K562 (cell line): ENCODE measurements around the gene CUTA. TPM values are rescaled to one million over a fixed set of nuclear protein-coding genes. Genes with fewer than 3 reads are reported as not detected.
A peak's percentile ranks its signal among the peaks of the same experiment; 100 is the strongest.

Experiments
- ATAC-seq: fragments of 200-7000 bp; cut with Tn5 transposase; 3 replicates; pipeline ENCODE4 v1.9.1; 2020; ENCODE audit warnings: moderate library complexity
- BruUV-seq: library from RNA; stranded (reverse); fragments of 400-500 nt; replicated peaks from 2 replicates; lab custom pipeline; 2021; lab: Mats Ljungman, UMichigan
- CTCF ChIA-PET: fragments of 300-600 bp; formaldehyde crosslinking; extraction: SDS; loops from one replicate; lab custom pipeline; 2021; ENCODE audit warnings: low intra/inter-chr PET ratio; lab: Yijun Ruan, JAX
- POLR2A ChIA-PET: fragments of 300-600, 350-650 bp; sonication (Branson Sonifier 250); formaldehyde crosslinking; extraction: SDS; loops from one replicate; lab custom pipeline; 2021; ENCODE audit warnings: antibody characterized with exemption, inconsistent platforms; lab: Yijun Ruan, JAX
- DNase-seq, 4 experiments: peaks; one replicate each; pipeline versions ENCODE4 v3.0.0 to v3.0.0-alpha.2; 2011 to 2018; ENCODE audit warnings: low spot score in 3 of 4, mixed read lengths in 3 of 4; ENCODE audit errors: extremely low read depth in 1 of 4
- FAIRE-seq: peaks from 2 replicates; lab custom pipeline; 2011; peaks lifted over from hg19 to GRCh38; lab: Jason Lieb, UNC
- H2AFZ ChIP-seq: 2 replicates; pipeline ENCODE4 v1.6.0; 2011; ENCODE audit warnings: low read depth, low read length, control low read depth, inconsistent platforms
- H3K27ac ChIP-seq: fragments of 200-600 bp; 3 replicates; pipeline ENCODE4 v1.8.0; 2011; ENCODE audit warnings: low read depth, mild to moderate bottlenecking, control low read depth, inconsistent platforms, low read length, moderate library complexity, mixed read lengths; ENCODE audit errors: extremely low read depth
- H3K27me3 ChIP-seq, 2 experiments: fragments of 300-600 bp in 1 of 2; 2 replicates in 1 of 2; 3 replicates in 1 of 2; pipeline versions ENCODE4 v1.6.0 to v1.8.0; 2011; ENCODE audit warnings: inconsistent platforms in 2 of 2, low read length in 2 of 2, mild to moderate bottlenecking in 1 of 2, mixed read lengths in 1 of 2, moderate library complexity in 1 of 2; ENCODE audit not compliant: control insufficient read depth in 2 of 2, insufficient read depth in 2 of 2
- H3K36me3 ChIP-seq: fragments of 300-600 bp; 3 replicates; pipeline ENCODE4 v1.8.0; 2011; ENCODE audit warnings: mild to moderate bottlenecking, low read length, inconsistent platforms; ENCODE audit not compliant: control insufficient read depth, insufficient read depth
- H3K4me1 ChIP-seq, 2 experiments: fragments of 200-600 bp in 1 of 2; replicated peaks in 1 of 2; 2 replicates in 1 of 2; 3 replicates in 1 of 2; pipeline versions ENCODE4 v1.5.1 to v1.8.0; 2011; ENCODE audit warnings: inconsistent platforms in 2 of 2, low read length in 2 of 2, mild to moderate bottlenecking in 1 of 2, mixed read lengths in 1 of 2, moderate library complexity in 1 of 2; ENCODE audit not compliant: control insufficient read depth in 2 of 2, insufficient read depth in 2 of 2
- H3K4me2 ChIP-seq: 2 replicates; pipeline ENCODE4 v1.6.1; 2011; ENCODE audit warnings: low read length, control low read depth, inconsistent platforms, mixed read lengths; ENCODE audit not compliant: insufficient read depth
- H3K4me3 ChIP-seq: fragments of 200-600 bp; sonication (generic), shearing (Covaris generic); 2 replicates; pipeline ENCODE4 v1.5.1; 2016; ENCODE audit warnings: control low read depth, inconsistent platforms
- H3K79me2 ChIP-seq: fragments of 200-600 bp; 3 replicates; pipeline ENCODE4 v1.8.0; 2011; ENCODE audit warnings: low read length, inconsistent platforms; ENCODE audit not compliant: control insufficient read depth, insufficient read depth
- H3K9ac ChIP-seq, 2 experiments: 2 replicates each; pipeline versions ENCODE4 v1.6.0 to v1.6.1; 2011; ENCODE audit warnings: low read depth in 2 of 2, low read length in 2 of 2, control low read depth in 1 of 2, inconsistent platforms in 1 of 2, mild to moderate bottlenecking in 1 of 2, mixed read lengths in 1 of 2; ENCODE audit not compliant: insufficient read depth in 1 of 2
- H3K9me1 ChIP-seq: one replicate; pipeline ENCODE4 v1.6.0; 2011; ENCODE audit warnings: inconsistent platforms, mild to moderate bottlenecking, low read length, moderate library complexity; ENCODE audit not compliant: control insufficient read depth, insufficient read depth
- H3K9me3 ChIP-seq: replicated peaks from 2 replicates; pipeline ENCODE4 v1.5.1; 2011; ENCODE audit warnings: low read depth, low read length, inconsistent platforms; ENCODE audit not compliant: control insufficient read depth, insufficient read depth
- H4K20me1 ChIP-seq: replicated peaks from 2 replicates; pipeline ENCODE4 v1.6.1; 2011; ENCODE audit warnings: low read length, inconsistent platforms, mixed read lengths; ENCODE audit not compliant: control insufficient read depth, insufficient read depth
- AFF4 ChIP-seq: sonication (generic); formaldehyde crosslinking; IDR thresholded peaks from 2 replicates; pipeline ENCODE4 v1.8.0; 2023; ENCODE audit warnings: mild to moderate bottlenecking, missing genetic modification reagents
- ATF7 ChIP-seq: fragments of 450-650 bp; IDR thresholded peaks from 2 replicates; pipeline ENCODE4 v1.7.1; 2014; ENCODE audit warnings: mild to moderate bottlenecking, moderate library complexity
- FUS ChIP-seq: fragments of 200-400 bp; formaldehyde crosslinking; optimal IDR thresholded peaks from 2 replicates; pipeline ENCODE3; 2017; ENCODE audit warnings: low read depth, low read length
- MTA2 ChIP-seq: fragments of 450-650 bp; IDR thresholded peaks from 2 replicates; pipeline ENCODE4 v1.6.1; 2016; ENCODE audit warnings: low read depth
- SFPQ ChIP-seq: fragments of 200-400 bp; formaldehyde crosslinking; IDR thresholded peaks from 2 replicates; pipeline ENCODE4 v1.6.1; 2017; ENCODE audit warnings: mild to moderate bottlenecking, low read depth, low read length, moderate library complexity
- U2AF1 ChIP-seq: fragments of 200-400 bp; formaldehyde crosslinking; optimal IDR thresholded peaks from 2 replicates; pipeline ENCODE3; 2017; ENCODE audit warnings: mild to moderate bottlenecking, low read depth, low read length, moderate library complexity
- ZBTB17 ChIP-seq: fragments of 450-650 bp; formaldehyde crosslinking; IDR thresholded peaks from 2 replicates; pipeline ENCODE4 v1.4.0; 2020; ENCODE audit warnings: mild to moderate bottlenecking
- ZBTB5 ChIP-seq: fragments of 450-650 bp; IDR thresholded peaks from 2 replicates; pipeline ENCODE4 v1.6.1; 2017; ENCODE audit warnings: antibody characterized with exemption
- ZBTB7A ChIP-seq: IDR thresholded peaks from 2 replicates; pipeline ENCODE4 v1.6.1; 2011; ENCODE audit warnings: low read depth, mild to moderate bottlenecking, low read length, moderate library complexity, borderline replicate concordance; ENCODE audit not compliant: control insufficient read depth
- ZNF143 ChIP-seq: sonication (generic); formaldehyde crosslinking; IDR thresholded peaks from 2 replicates; pipeline ENCODE4 v1.9.0; 2022; ENCODE audit warnings: mild to moderate bottlenecking, missing genetic modification reagents
- WGBS: fragments of 100-300 bp; shearing (Covaris generic); methylation state at CpG from one replicate; pipeline ENCODE4 v1.1.6; 2016; ENCODE audit warnings: low coverage, mixed read lengths; ENCODE audit not compliant: insufficient coverage; ENCODE audit errors: missing lambda C conversion rate; 5-methylcytosine and 5-hydroxymethylcytosine counted together
- in situ Hi-C: fragments of 300-500 bp; cut with MboI; formaldehyde crosslinking; loops from 4 replicates; pipeline ENCODE4 v1.15.0; 2018; ENCODE audit warnings: inconsistent platforms, mixed read lengths
- intact Hi-C: fragments of 100-400 bp; cut with micrococcal nuclease; formaldehyde crosslinking; loops from 2 replicates; pipeline ENCODE4 v1.14.2; 2022
- polyA plus RNA-seq, 8 experiments: library from polyadenylated mRNA; depleted of rRNA in 4 of 8; stranded (reverse) in 5 of 8; unstranded in 3 of 8; fragments of >200 nt; fragmentation: Nextera tagmentation in 2 of 8; fragmentation: Illumina TruSeq in 1 of 8; extraction: Ambion mirVana in 2 of 8; extraction: Trizol in 1 of 8; gene quantifications; 2 replicates each; pipeline versions ENCODE4 v1.2.1 to v1.2.3, GENCODE V29; 2011 to 2014; ENCODE audit warnings: inconsistent platforms in 1 of 8, missing spikeins in 1 of 8
- total RNA-seq, 7 experiments: library from RNA; depleted of rRNA in 6 of 7; stranded (reverse); fragments of >200 nt in 6 of 7; fragmentation: Illumina TruSeq in 2 of 7; extraction: Trizol in 2 of 7; gene quantifications; 2 replicates each; pipeline versions ENCODE4 v1.2.1 to v1.2.3, GENCODE V29; 2011 to 2021; ENCODE audit warnings: low replicate concordance in 1 of 7

CUTA gene
- total and polyA plus RNA-seq, 9 of the 15 experiments (the other 6 are each of a cell fraction or from before 2014, with no cell fraction given): 166 to 682 (median 310) TPM

- peaks cover 39% of the 10 kb centered on the region for H3K79me2 ChIP-seq
- ChIA-PET POLR2A (interaction anchor here (0.6 to 2.7 kb wide), 15 partner anchors 10 to 495 kb away, joined by 3 to 20 read pairs (median 3); partner anchors contain the start of genes BAK1, KIFC1, RGL2 and RPS18), CTCF (interaction anchor here (0.6 to 2.4 kb wide), 5 partner anchors 27 to 148 kb away, joined by 4 to 16 read pairs (median 4); partner anchors contain the start of genes B3GALT4 and KIFC1)
- FAIRE-seq: peak; percentile 75
- H3K9me1 ChIP-seq: no peaks in the 10 kb centered on the region
- H3K4me2 ChIP-seq: peak overlapping the region; percentile 96
- peak; percentile 28 for ATAC-seq
- peak overlapping the region; percentile 79 for H2AFZ ChIP-seq
- H4K20me1 ChIP-seq: no peaks in the 10 kb centered on the region
- in situ Hi-C loops (no loop called here), intact Hi-C loops (loop anchor here (5.0 to 10.0 kb wide), 4 partner anchors 50 to 300 kb away; partner anchors contain the start of genes BAK1 and RGL2)
- 6% methylated on average over 12 of the region's 12 CpGs for WGBS
- H3K4me3 ChIP-seq: peak overlapping the region; percentile 57
- H3K9me3 ChIP-seq: no peaks in the 10 kb centered on the region
- peaks cover 46 to 48% of the 10 kb centered on the region in 2 experiments for H3K4me1 ChIP-seq
- peak overlapping the region; percentile 95 for H3K27ac ChIP-seq
- TSS peak; percentile 81 for BruUV-seq
- H3K27me3 ChIP-seq: no peaks in the 10 kb centered on the region
- peak; percentile 79 to 82 (median 80) for DNase-seq
- no peaks in the 10 kb centered on the region for H3K36me3 ChIP-seq
- peak overlapping the region; percentile 91 to 96 for H3K9ac ChIP-seq
- 0 out of 2 replicates have a peak, but pooled peaks have one; percentile 32 for TF ChIP-seq ATF7
- TF ChIP-seq U2AF1: no peak
- TF ChIP-seq MTA2: peak; percentile 51; the same call in 1 of the 2 replicates
- TF ChIP-seq ZBTB7A: no peak; the same call in 1 of the 2 replicates
- no peak for TF ChIP-seq AFF4 (CRISPR knock-in tag)
- TF ChIP-seq ZBTB5: peak; percentile 75; the same call in 1 of the 2 replicates
- no peak for TF ChIP-seq FUS
- no peak for TF ChIP-seq ZBTB17 (CRISPR knock-in tag)
- TF ChIP-seq SFPQ: no peak
- TF ChIP-seq ZNF143 (CRISPR knock-in tag): no peak
Observed at GRCh38 chr6:33424855-33425667, 7.2 kb upstream of the CUTA start.
